Pulmonary artery endothelial cell (primary cell): ENCODE measurements around the gene TTI1. TPM values are rescaled to one million over a fixed set of nuclear protein-coding genes. Genes with fewer than 3 reads are reported as not detected.
"Not testable (repeated sequence)": the region's sequence is repeated elsewhere in the genome, so short reads cannot be mapped to it uniquely, and the experiment has no call there.

ENCODE experiments used
- DNase-seq: peaks from one replicate; pipeline ENCODE4 v3.0.0-alpha.2; 2011; ENCODE audit warnings: low read depth, low spot score
- total RNA-seq: library from RNA; depleted of rRNA; stranded (reverse); fragments of >200 nt; gene quantifications from 2 replicates; pipeline ENCODE4 v1.2.3, GENCODE V29; 2014

Gene TTI1
- total RNA-seq, 1 donor from 2014 or later: 16.4 TPM

GRCh38 chr20:37969949-37970855 is 63.1 kb downstream of the TTI1 start:
- no peak for DNase-seq

- no peak for DNase-seq
Measured at GRCh38 chr20:37968841-37969401, 64.3 kb downstream of the TTI1 start.

DNA sequence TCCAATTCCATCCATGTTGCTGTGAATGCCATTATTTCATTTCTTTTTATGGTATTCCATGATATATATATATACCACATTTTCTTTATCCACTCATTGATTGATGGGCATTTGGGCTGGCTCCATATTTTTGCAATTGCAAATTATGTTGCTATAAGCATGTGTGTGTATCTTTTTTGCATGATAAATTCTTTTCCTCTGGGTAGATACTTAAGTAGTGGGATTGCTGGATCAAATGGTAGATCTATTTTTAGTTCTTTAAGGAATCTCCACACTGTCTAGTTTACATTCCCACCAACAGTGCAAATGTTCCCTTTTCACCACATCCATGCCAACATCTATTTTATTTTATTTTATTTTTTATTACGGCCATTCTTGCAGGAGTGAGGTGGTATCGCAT is 69.8 kb downstream of the TTI1 start:
- DNase-seq: not testable (repeated sequence)

DNA sequence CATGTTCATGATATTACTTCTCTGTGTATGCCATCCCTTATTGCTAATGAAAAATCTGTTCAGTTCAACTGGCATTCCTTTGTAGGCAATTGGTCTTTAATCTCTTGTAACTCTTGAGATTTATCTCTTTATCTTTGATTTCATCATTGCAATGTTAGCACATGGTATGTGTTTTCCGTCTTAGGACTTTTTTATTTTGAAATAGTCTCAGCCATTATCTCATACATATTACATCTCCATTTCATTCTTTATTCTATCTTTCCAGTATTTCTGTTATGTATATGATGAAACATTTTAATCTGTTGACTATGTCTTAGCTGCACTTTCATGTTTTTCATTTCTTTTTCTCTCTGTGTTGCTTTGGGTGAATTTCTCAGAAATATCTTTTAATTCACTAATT is 72.2 kb downstream of the TTI1 start:
- no peak for DNase-seq

- no peak for DNase-seq
Measured at GRCh38 chr20:37958856-37959520, 74.3 kb downstream of the TTI1 start.

DNA sequence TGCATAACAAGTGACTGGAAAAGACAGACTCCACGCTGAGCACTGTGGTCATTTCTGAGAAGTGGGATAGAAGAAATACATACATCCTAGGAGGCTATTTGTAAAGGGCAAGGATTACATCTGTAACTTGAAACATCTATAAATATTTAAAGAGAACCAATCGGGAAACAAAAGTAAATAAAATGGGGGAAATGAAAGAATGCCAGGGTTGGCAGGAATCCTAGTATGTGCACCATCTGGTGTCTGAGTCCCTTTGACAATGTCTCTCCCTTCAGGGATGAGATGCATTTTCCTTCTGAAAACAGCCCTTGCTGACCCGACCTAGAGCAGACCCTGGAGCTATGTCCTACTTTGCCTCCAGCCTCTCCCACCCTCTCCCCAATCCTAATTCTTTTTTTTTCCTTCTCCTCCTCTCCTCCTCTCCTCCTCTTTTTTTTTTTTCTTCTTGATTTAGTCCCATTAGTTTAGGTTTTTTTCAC is 77.1 kb downstream of the TTI1 start:
- no peak for DNase-seq

- no peak for DNase-seq
Measured at GRCh38 chr20:37955511-37955910, 77.7 kb downstream of the TTI1 start.

DNA sequence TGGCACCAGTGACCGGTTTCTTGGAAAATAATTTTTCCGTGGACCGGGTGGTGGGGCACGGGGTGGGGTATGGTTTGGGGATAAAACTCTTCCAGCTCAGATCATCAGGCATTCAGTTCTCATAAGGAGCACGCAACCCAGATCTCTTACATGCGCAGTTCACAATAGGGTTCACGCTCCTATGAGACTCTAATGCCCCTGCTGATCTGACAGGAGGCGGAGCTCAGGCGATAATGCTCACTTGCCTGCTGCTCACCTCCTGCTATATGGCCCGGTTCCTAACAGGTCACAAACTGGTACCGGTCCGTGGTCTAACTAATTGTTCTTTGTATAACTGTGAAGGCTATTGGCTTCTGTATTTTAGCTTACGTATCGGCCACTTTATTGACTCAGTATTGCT is 78.6 kb downstream of the TTI1 start:
- DNase-seq: no peak

DNA sequence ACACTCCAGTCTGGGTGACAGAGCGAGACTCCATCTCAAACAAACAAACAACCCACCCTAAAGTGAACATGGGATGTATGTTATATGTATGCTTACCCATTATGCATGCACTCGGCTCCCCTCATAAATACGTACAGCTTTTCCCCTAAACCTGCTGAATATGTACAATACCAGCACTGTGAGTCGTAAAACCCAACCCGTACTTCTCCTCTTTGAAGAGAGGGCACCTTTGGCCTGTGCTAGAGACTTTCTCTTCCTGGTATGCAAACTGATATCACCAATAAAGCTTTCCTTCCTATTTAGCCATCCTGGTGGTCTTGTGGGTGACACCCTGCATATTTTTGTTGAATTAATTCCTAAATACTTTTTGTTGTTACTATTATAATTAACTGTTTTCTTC is 79.1 kb downstream of the TTI1 start:
- no peak for DNase-seq

- no peak for DNase-seq
Measured at GRCh38 chr20:37948956-37949355, 84.3 kb downstream of the TTI1 start.

- DNase-seq: no peak
Measured at GRCh38 chr20:37947943-37948342, 85.3 kb downstream of the TTI1 start.

GRCh38 chr20:37946946-37947345 is 86.3 kb downstream of the TTI1 start:
- no peak for DNase-seq

GRCh38 chr20:37945091-37945547 is 88.1 kb downstream of the TTI1 start:
- no peak for DNase-seq

- DNase-seq: no peak
Measured at GRCh38 chr20:37944456-37944981, 88.7 kb downstream of the TTI1 start.

DNA sequence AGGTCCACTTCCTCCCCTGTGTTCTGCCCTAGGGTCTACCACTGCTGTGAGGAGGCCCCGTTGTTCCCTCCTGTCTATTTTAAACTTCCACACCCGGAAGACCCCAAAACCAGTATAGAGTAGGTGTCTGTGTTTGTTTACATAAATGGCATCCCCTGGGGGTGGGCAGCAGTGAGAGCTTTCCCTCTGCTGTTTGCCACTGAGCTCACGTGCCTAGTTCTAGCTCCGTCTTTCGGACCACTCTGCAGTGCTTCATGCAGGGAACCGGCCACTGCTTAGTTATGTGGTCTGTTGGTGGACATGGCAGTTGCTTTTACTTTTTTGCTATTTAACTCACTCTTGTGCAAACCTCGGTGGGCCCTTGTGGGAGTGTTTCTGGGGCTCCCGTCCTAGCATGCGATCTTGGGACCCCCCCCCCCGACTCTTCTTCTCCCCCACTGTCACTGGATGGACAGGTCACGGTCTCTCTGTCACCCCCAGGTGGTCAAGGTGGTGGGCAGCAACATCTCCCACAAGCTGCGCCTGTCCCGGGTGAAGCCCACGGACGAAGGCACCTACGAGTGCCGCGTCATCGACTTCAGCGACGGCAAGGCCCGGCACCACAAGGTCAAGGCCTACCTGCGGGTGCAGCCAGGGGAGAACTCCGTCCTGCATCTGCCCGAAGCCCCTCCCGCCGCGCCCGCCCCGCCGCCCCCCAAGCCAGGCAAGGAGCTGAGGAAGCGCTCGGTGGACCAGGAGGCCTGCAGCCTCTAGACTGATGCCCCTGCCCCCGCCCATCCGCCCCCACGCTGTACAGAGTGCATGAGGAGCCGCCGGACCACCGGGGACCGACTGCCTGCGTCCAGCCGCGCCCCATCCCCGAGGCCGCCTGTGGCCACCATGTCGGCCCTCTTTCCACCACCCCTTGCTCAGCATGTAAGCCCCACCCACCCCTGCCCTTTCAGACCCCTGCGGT is 89.5 kb downstream of the TTI1 start:
- DNase-seq: no peak

GRCh38 chr20:37943033-37943432 is 90.2 kb downstream of the TTI1 start:
- DNase-seq: no peak

- DNase-seq: no peak
Measured at GRCh38 chr20:37941992-37942391, 91.3 kb downstream of the TTI1 start.

- DNase-seq: no peak
Measured at GRCh38 chr20:37941332-37941731, 91.9 kb downstream of the TTI1 start.

DNA sequence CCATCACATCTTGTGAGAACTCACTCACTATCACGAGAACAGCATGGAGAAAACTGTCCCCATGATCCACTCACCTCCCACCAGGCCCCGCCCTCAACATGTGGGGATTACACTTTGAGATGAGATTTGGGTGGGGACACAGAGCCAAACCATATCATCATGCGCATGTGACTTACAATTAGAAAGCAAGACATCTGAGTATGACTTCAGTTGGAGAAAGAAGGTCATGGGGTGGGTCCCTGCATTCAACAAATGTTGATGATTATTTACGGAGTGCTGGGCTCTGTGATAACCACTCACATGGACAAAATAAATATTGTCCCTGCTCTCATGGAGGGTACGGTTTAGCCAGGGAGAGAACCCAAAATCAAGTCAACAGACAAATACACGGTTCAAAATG is 92.4 kb downstream of the TTI1 start:
- no peak for DNase-seq

- no peak for DNase-seq
Measured at GRCh38 chr20:37939701-37940560, 93.3 kb downstream of the TTI1 start.
